Nephron (organoid): ENCODE results near the gene SLC2A13.
"Not testable (repeated sequence)": the region's sequence is repeated elsewhere in the genome, so short reads cannot be mapped to it uniquely, and the experiment has no call there.

Source experiments
- H3K27ac Mint-ChIP-seq, 3 experiments: 2 replicates each; pipeline ENCODE4 v1.8.0; 2020; ENCODE audit warnings: mixed read lengths in 3 of 3, mild to moderate bottlenecking in 2 of 3, moderate library complexity in 1 of 3
- H3K27me3 Mint-ChIP-seq: 2 replicates; pipeline ENCODE4 v1.8.0; 2021; ENCODE audit warnings: low read depth, mild to moderate bottlenecking, moderate library complexity, mixed read lengths
- H3K36me3 Mint-ChIP-seq: 2 replicates; pipeline ENCODE4 v1.8.0; 2020; ENCODE audit warnings: low read depth, mixed read lengths
- H3K4me1 Mint-ChIP-seq: 2 replicates; pipeline ENCODE4 v1.8.0; 2020; ENCODE audit warnings: mixed read lengths
- H3K4me3 Mint-ChIP-seq, 3 experiments: 2 replicates each; pipeline ENCODE4 v1.8.0; 2020; ENCODE audit warnings: mild to moderate bottlenecking in 3 of 3, mixed read lengths in 3 of 3, moderate library complexity in 2 of 3
- H3K9me3 Mint-ChIP-seq: 2 replicates; pipeline ENCODE4 v1.8.0; 2020; ENCODE audit warnings: mixed read lengths
- TF ChIP-seq, protein P1 (sequence below), 3 experiments: fragments of 200-600 bp; sonication (generic); IDR thresholded peaks; one replicate each; pipeline ENCODE4 v1.5.0; 2021; ENCODE audit warnings: antibody characterized with exemption in 3 of 3; ENCODE audit not compliant: unreplicated experiment in 3 of 3

SLC2A13 gene

DNA sequence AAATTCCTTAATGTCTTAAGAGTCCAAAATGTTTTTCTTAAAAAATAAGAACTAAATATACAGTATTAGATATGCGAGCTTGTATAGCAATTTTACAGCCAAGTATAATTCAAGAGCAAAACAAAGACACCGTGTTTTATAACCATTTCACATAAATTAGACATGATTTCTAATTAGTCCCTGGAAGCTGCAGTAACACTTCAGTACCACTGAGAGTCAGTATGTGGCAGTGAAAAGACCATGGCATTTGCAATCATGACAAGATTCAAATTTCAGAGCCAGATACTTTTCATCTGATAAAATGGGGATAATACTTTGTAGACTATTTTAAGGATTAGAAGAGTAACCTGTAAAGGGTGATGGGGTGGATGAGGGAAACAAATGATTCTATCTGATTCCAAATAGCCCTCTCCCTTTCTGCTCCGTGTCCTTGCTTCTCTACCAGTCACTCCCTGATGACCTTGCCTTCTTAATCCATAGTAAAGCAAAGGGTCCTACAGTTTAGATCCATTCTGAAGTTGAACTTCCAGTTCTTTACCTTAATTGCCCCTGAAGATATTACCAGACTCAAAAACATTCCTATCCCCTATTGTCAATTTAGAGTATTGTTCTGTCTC, 340.8 kb downstream of the SLC2A13 start:
- TF ChIP-seq, protein P1, sequence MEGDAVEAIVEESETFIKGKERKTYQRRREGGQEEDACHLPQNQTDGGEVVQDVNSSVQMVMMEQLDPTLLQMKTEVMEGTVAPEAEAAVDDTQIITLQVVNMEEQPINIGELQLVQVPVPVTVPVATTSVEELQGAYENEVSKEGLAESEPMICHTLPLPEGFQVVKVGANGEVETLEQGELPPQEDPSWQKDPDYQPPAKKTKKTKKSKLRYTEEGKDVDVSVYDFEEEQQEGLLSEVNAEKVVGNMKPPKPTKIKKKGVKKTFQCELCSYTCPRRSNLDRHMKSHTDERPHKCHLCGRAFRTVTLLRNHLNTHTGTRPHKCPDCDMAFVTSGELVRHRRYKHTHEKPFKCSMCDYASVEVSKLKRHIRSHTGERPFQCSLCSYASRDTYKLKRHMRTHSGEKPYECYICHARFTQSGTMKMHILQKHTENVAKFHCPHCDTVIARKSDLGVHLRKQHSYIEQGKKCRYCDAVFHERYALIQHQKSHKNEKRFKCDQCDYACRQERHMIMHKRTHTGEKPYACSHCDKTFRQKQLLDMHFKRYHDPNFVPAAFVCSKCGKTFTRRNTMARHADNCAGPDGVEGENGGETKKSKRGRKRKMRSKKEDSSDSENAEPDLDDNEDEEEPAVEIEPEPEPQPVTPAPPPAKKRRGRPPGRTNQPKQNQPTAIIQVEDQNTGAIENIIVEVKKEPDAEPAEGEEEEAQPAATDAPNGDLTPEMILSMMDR (IDR thresholded peaks at IDR 0.05; ENCODE audit: unreplicated experiment in 3 of 3) = peak; percentile 78 to 95 (median 80)
- peaks cover 3% of the 10 kb centered on the region for H3K4me1 Mint-ChIP-seq
- no peak overlapping the region for H3K27ac Mint-ChIP-seq
- H3K27me3 Mint-ChIP-seq = no peaks in the 10 kb centered on the region
- H3K4me3 Mint-ChIP-seq = no peak overlapping the region
- no peaks in the 10 kb centered on the region for H3K36me3 Mint-ChIP-seq
- H3K9me3 Mint-ChIP-seq = no peaks in the 10 kb centered on the region

DNA sequence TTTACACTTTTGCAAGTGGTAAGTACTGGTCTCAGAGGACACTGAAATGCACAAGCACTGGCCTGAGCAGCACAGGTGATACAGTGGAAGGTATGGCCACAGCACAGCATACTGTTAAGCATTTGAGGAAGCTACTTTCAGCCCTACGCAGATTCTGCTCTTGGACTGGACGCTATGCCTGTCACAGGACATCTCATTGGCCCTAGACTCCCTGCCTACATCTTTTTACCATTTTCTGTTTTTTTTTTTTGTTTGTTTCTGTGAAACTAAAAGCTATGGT, 342.1 kb downstream of the SLC2A13 start:
- no peak overlapping the region for H3K4me3 Mint-ChIP-seq
- H3K9me3 Mint-ChIP-seq = no peaks in the 10 kb centered on the region
- peaks cover 7% of the 10 kb centered on the region for H3K4me1 Mint-ChIP-seq
- no peak overlapping the region for H3K27ac Mint-ChIP-seq
- no peaks in the 10 kb centered on the region for H3K36me3 Mint-ChIP-seq
- TF ChIP-seq, protein P1 (IDR thresholded peaks at IDR 0.05; ENCODE audit: unreplicated experiment in 3 of 3) = no peak
- H3K27me3 Mint-ChIP-seq = no peaks in the 10 kb centered on the region

DNA sequence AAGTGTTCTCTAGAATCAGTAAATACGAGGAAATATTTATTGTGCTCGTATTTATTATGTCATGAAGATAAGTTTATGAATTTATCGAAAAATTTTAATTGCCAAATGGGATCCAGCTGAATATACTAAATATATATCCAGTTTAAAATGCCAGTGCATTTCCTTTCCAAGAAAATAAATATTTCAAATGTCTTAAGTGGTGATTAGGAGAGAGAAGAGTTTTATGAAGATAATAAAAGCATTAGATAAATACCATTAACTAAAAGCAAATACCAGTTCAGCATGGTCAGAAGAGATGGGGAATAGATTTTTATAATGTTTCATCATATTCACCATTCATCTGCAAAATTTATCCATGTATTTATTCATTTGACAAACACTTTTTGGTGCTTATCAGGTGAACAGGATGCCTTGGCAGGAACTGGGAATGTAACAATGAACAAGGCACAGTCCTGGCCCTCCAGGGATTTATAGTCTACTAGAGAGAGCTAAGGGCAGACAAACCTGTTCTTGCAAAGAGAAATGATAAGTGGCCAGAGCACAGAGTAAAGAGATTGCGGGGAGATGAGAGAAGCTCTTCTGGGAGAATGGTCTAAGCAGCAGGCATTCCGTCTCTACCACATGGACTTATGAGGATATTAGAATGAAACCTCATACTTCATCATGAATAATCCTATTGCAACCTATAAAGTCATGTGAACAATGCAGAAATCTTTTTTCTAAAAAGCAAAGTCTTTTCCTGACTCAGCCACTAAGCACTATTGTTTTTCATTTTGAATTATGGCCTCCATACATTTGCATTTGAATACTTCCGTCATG, 342.6 kb downstream of the SLC2A13 start:
- Mint-ChIP-seq H3K9me3 (no peaks in the 10 kb centered on the region), H3K4me1 (peaks cover 7% of the 10 kb centered on the region), H3K27me3 (no peaks in the 10 kb centered on the region), H3K36me3 (no peaks in the 10 kb centered on the region), H3K4me3 (no peak overlapping the region), H3K27ac (no peak overlapping the region)
- TF ChIP-seq, protein P1 (IDR thresholded peaks at IDR 0.05; ENCODE audit: unreplicated experiment in 3 of 3) = no peak

DNA sequence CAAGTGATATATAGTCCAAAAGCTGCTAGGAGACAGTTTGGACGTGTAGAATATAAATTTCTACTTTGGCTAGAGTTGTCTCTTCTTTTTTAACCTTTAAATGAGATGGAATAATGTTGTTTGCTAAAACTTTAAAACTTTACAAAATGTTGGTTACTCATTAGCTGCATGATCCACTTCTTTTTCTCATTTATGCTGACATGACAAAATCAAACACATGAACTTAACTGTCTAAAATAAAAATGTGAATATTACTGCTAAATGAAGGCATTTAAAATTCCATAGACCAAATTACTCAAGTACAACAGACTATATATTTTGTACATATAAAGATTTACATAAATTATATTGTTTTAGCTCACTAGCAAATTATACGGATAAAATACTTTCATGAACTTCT, 350.4 kb downstream of the SLC2A13 start:
- Mint-ChIP-seq H3K27me3 (no peaks in the 10 kb centered on the region), H3K9me3 (no peaks in the 10 kb centered on the region), H3K4me3 (no peak overlapping the region), H3K4me1 (peaks cover 4% of the 10 kb centered on the region), H3K36me3 (no peaks in the 10 kb centered on the region), H3K27ac (no peak overlapping the region)
- TF ChIP-seq, protein P1 (IDR thresholded peaks at IDR 0.05; ENCODE audit: unreplicated experiment in 3 of 3) = no peak

DNA sequence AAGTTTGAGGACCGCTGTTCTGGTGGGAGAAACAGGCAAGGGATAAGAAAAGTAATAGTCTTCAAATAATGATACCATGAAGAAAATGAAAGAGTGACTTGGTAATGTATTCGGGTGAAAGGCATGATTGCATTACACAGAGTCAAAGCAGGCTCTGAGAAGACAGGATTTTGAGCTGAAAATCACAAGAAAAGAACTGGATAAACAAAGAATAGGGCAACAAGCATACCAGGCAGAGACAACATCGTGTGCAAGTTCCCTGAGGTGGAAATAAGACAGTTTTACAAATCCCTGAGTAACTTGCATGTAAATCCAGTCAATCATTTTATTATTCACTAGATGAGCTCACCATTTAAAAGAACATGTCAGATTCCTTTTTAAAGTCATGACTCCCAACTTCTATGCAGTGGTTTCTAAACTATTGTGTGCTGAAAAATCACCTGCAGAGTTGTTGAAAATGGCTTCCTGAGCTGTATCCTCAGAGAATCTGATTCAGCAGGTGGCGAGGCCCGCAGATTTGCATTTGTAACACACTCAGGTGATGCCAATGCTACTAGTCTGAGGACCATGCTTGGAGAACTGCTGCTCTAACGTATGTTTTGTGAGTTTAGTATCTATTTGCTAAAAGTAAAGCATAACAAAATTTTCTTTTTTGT, 353.3 kb downstream of the SLC2A13 start:
- TF ChIP-seq, protein P1 (IDR thresholded peaks at IDR 0.05; ENCODE audit: unreplicated experiment in 3 of 3) = no peak
- Mint-ChIP-seq H3K36me3 (no peaks in the 10 kb centered on the region), H3K27me3 (no peaks in the 10 kb centered on the region), H3K4me1 (no peaks in the 10 kb centered on the region), H3K27ac (no peak overlapping the region), H3K4me3 (no peak overlapping the region), H3K9me3 (peaks cover 5% of the 10 kb centered on the region)

DNA sequence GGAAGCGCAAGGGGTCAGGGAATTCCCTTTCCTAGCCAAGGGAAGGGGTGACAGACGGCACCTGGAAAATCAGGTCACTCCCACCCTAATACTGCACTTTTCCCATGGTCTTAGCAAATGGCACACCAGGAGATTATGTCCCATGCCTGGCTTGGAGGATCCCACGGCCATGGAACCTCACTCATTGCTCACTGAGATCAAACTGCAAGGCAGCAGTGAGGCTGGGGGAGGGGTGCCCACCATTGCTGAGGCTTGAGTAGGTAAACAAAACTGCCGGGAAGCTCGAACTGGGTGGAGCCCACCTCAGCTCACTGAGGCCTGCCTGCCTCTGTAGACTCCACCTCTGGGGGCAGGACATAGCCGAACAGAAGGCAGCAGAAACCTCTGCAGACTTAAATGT, 359.7 kb downstream of the SLC2A13 start:
- not testable (repeated sequence) for H3K4me1 Mint-ChIP-seq, H3K27me3 Mint-ChIP-seq
- peaks cover 17% of the 10 kb centered on the region for H3K9me3 Mint-ChIP-seq

More for the DNA sequence above, 359.7 kb downstream of the SLC2A13 start:
- H3K36me3 Mint-ChIP-seq, H3K4me3 Mint-ChIP-seq, H3K27ac Mint-ChIP-seq: not testable (repeated sequence)
